ENCODE measurements around the gene CACNG4. TPM values are rescaled to one million over a fixed set of nuclear protein-coding genes. Genes with fewer than 3 reads are reported as not detected.

Gene CACNG4
- total and polyA plus RNA-seq, 8 donors = 0.09 to 4.2 (median 0.32) TPM

DNA sequence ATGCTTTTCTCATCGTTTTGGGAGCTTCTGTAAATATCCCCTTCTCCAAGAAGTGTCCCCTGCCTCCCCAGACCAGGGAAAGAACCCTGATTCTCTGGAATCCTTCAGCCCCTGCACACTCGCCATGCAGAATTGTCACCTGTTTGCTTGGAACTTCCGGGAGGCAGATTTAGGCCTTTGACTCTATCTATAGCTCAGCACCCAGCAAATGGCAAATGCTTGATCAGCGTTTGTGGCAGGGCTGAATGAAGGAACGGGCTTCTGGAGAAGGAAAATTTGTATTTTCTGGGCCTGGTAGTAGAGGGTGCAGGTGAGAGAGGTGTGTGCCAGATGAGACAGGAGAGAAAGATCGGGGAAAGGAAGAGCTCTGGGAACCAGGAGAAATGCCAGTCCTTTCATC lies 18.3 kb upstream of the CACNG4 start:
- Histone ChIP-seq H3K4me3 (no peak overlapping the region), H3K27ac (no peak overlapping the region), H3K36me3 (no peaks in the 10 kb centered on the region), H3K9me3 (no peaks in the 10 kb centered on the region), H3K27me3 (no peaks in the 10 kb centered on the region), H3K4me1 (no peaks in the 10 kb centered on the region)
- TF ChIP-seq CTCF (IDR thresholded peaks at IDR 0.05) = no peak
- DNase-seq (no peak), ATAC-seq (no peak), FAIRE-seq (no peak)
- WGBS, 2 donors = 81 to 88% methylated on average over 6 of the region's 6 CpGs
- intact Hi-C loops (cut with DNase I) = no loop called here

DNA sequence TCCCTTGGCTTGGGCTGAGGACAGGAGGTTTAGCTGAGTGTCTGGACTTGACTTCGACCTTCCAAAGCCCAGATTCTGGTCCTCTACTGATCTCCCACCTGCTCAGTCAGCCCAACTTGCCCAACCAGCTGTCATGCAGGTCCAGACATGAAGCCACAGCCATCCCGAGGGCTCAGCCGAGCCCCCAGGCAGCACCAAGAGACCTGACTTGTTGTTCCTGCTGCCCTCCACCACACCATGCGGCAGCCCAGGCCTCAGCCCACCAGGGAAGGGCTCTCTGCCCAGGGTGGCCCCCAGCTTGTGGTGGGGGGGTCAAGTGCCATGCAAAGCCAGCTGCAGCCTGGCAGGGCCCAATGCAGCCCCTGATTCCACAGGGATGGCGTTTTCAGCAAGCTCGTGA lies 17.2 kb upstream of the CACNG4 start:
- ATAC-seq (no peak), DNase-seq (no peak), FAIRE-seq (no peak)
- Histone ChIP-seq H3K27ac (no peak overlapping the region), H3K27me3 (no peaks in the 10 kb centered on the region), H3K36me3 (no peaks in the 10 kb centered on the region), H3K4me3 (no peak overlapping the region), H3K4me1 (no peaks in the 10 kb centered on the region), H3K9me3 (no peaks in the 10 kb centered on the region)
- intact Hi-C loops (cut with DNase I) = no loop called here
- WGBS, 2 donors = 80 to 87% methylated on average over 6 of the region's 6 CpGs
- TF ChIP-seq CTCF (IDR thresholded peaks at IDR 0.05) = no peak

- Histone ChIP-seq H3K9me3 (no peaks in the 10 kb centered on the region), H3K36me3 (no peaks in the 10 kb centered on the region), H3K27ac (no peak overlapping the region), H3K4me1 (no peaks in the 10 kb centered on the region), H3K27me3 (no peaks in the 10 kb centered on the region), H3K4me3 (no peak overlapping the region)
- ATAC-seq (no peak), DNase-seq (peak in 1 of 6 donors; percentile 31), FAIRE-seq (no peak)
- no peak for TF ChIP-seq CTCF (IDR thresholded peaks at IDR 0.05)
- 76 to 78% methylated on average over 11 of the region's 11 CpGs for WGBS, 2 donors
- intact Hi-C loops (cut with DNase I) = no loop called here
Measured at GRCh38 chr17:66948061-66948750, 16.3 kb upstream of the CACNG4 start.

GRCh38 chr17:66949501-66949900 lies 15.0 kb upstream of the CACNG4 start:
- H3K9me3 ChIP-seq = no peaks in the 10 kb centered on the region
- 70 to 73% methylated on average over 10 of the region's 10 CpGs for WGBS, 2 donors
- no peak for ATAC-seq
- TF ChIP-seq CTCF (IDR thresholded peaks at IDR 0.05) = no peak
- intact Hi-C loops (cut with DNase I) = no loop called here
- no peaks in the 10 kb centered on the region for H3K27me3 ChIP-seq
- no peak for FAIRE-seq
- H3K4me1 ChIP-seq = no peaks in the 10 kb centered on the region
- H3K36me3 ChIP-seq = no peaks in the 10 kb centered on the region
- H3K4me3 ChIP-seq = no peak overlapping the region
- no peak for DNase-seq
- no peak overlapping the region for H3K27ac ChIP-seq

- Histone ChIP-seq H3K9me3 (no peaks in the 10 kb centered on the region), H3K36me3 (no peaks in the 10 kb centered on the region), H3K4me3 (no peak overlapping the region), H3K4me1 (no peaks in the 10 kb centered on the region), H3K27me3 (no peaks in the 10 kb centered on the region), H3K27ac (no peak overlapping the region)
- FAIRE-seq = no peak
- DNase-seq = no peak
- no peak for ATAC-seq
- 84 to 87% methylated on average over 3 of the region's 3 CpGs for WGBS, 2 donors
- no peak for TF ChIP-seq CTCF (IDR thresholded peaks at IDR 0.05)
- intact Hi-C loops (cut with DNase I) = no loop called here
Measured at GRCh38 chr17:66950325-66950724, 14.2 kb upstream of the CACNG4 start.

All from pancreas (tissue), 10 donors.